Measurements from ENCODE around the gene TMEM94. TPM values are rescaled to one million over a fixed set of nuclear protein-coding genes. Genes with fewer than 3 reads are reported as not detected.

The TMEM94 gene
- total and polyA plus RNA-seq, 2 of the 13 experiments (the other 11 are each of a cell fraction or from before 2014, with no cell fraction given), result 32.6 to 134 TPM

DNA sequence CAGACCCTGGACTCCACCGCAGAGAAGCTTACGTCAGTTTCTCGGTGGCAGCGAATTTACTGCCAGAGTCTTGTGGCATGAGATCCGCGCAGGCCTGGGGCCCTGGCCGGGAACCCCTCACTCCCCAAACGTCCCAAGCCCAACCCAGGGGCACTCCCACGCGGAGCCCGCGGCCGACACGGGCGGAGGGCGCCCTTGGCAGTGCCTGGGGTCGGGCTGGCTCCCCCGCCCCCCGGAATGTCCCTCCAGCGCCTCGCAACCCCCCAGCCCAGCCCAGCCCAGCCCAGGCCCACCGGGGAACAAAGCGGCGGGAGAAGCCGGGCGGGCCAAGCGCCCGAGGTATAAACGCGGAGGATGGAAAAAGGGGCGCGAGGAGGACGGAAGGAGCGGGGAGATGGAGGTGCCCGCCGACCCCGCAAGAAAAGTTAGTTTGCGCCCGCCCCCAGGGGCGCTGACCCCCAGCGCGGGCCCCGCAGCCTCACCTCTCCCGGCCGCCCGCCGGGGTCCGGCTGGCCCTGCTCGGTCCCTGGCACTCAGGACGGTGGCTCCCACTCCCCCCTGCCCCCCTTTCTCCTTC lies 58.6 kb downstream of the TMEM94 start (continued):
- TF ChIP-seq, protein P1, sequence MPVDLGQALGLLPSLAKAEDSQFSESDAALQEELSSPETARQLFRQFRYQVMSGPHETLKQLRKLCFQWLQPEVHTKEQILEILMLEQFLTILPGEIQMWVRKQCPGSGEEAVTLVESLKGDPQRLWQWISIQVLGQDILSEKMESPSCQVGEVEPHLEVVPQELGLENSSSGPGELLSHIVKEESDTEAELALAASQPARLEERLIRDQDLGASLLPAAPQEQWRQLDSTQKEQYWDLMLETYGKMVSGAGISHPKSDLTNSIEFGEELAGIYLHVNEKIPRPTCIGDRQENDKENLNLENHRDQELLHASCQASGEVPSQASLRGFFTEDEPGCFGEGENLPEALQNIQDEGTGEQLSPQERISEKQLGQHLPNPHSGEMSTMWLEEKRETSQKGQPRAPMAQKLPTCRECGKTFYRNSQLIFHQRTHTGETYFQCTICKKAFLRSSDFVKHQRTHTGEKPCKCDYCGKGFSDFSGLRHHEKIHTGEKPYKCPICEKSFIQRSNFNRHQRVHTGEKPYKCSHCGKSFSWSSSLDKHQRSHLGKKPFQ (CRISPR knock-in tag; IDR thresholded peaks at IDR 0.05; ENCODE audit: insufficient replicate concordance), result peak; percentile 77
- TF ChIP-seq MXI1 (IDR thresholded peaks at IDR 0.05; ENCODE audit: borderline replicate concordance, low read depth, low read length) (no peak), RBFOX2 (IDR thresholded peaks at IDR 0.05; ENCODE audit: low read depth, low read length) (peak; percentile 21; the same call in 1 of the 2 replicates), ZFYVE20 (CRISPR knock-in tag; IDR thresholded peaks at IDR 0.05; ENCODE audit: borderline replicate concordance, low read depth) (no peak), KLF13 (CRISPR knock-in tag; IDR thresholded peaks at IDR 0.05) (no peak), ZNF10 (CRISPR knock-in tag; IDR thresholded peaks at IDR 0.05; ENCODE audit: borderline replicate concordance, low read depth) (no peak), ARNTL (CRISPR knock-in tag; IDR thresholded peaks at IDR 0.05) (no peak), THYN1 (CRISPR knock-in tag; IDR thresholded peaks at IDR 0.05; ENCODE audit: borderline replicate concordance, low read depth) (no peak), ZNF256 (CRISPR knock-in tag; conservative IDR thresholded peaks at IDR 0.05) (no peak), YEATS2 (CRISPR knock-in tag; IDR thresholded peaks at IDR 0.05; ENCODE audit: borderline replicate concordance) (no peak), ZC3H13 (CRISPR knock-in tag; IDR thresholded peaks at IDR 0.05) (no peak), TSC22D2 (CRISPR knock-in tag; IDR thresholded peaks at IDR 0.05; ENCODE audit: borderline replicate concordance) (no peak)
- TF ChIP-seq, protein P2, sequence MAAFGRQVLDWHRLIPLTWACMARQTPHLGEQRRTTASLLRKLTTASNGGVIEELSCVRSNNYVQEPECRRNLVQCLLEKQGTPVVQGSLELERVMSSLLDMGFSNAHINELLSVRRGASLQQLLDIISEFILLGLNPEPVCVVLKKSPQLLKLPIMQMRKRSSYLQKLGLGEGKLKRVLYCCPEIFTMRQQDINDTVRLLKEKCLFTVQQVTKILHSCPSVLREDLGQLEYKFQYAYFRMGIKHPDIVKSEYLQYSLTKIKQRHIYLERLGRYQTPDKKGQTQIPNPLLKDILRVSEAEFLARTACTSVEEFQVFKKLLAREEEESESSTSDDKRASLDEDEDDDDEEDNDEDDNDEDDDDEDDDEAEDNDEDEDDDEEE (CRISPR knock-in tag; IDR thresholded peaks at IDR 0.05), result no peak
- TF ChIP-seq, protein P3, sequence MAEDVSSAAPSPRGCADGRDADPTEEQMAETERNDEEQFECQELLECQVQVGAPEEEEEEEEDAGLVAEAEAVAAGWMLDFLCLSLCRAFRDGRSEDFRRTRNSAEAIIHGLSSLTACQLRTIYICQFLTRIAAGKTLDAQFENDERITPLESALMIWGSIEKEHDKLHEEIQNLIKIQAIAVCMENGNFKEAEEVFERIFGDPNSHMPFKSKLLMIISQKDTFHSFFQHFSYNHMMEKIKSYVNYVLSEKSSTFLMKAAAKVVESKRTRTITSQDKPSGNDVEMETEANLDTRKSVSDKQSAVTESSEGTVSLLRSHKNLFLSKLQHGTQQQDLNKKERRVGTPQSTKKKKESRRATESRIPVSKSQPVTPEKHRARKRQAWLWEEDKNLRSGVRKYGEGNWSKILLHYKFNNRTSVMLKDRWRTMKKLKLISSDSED (CRISPR knock-in tag; IDR thresholded peaks at IDR 0.05), result no peak
- TF ChIP-seq, protein P4, sequence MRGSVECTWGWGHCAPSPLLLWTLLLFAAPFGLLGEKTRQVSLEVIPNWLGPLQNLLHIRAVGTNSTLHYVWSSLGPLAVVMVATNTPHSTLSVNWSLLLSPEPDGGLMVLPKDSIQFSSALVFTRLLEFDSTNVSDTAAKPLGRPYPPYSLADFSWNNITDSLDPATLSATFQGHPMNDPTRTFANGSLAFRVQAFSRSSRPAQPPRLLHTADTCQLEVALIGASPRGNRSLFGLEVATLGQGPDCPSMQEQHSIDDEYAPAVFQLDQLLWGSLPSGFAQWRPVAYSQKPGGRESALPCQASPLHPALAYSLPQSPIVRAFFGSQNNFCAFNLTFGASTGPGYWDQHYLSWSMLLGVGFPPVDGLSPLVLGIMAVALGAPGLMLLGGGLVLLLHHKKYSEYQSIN (CRISPR knock-in tag; IDR thresholded peaks at IDR 0.05; ENCODE audit: borderline replicate concordance), result no peak
- TF ChIP-seq, protein P5, sequence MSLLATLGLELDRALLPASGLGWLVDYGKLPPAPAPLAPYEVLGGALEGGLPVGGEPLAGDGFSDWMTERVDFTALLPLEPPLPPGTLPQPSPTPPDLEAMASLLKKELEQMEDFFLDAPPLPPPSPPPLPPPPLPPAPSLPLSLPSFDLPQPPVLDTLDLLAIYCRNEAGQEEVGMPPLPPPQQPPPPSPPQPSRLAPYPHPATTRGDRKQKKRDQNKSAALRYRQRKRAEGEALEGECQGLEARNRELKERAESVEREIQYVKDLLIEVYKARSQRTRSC (CRISPR knock-in tag; IDR thresholded peaks at IDR 0.05; ENCODE audit: low read depth), result no peak
- TF ChIP-seq, protein P6, sequence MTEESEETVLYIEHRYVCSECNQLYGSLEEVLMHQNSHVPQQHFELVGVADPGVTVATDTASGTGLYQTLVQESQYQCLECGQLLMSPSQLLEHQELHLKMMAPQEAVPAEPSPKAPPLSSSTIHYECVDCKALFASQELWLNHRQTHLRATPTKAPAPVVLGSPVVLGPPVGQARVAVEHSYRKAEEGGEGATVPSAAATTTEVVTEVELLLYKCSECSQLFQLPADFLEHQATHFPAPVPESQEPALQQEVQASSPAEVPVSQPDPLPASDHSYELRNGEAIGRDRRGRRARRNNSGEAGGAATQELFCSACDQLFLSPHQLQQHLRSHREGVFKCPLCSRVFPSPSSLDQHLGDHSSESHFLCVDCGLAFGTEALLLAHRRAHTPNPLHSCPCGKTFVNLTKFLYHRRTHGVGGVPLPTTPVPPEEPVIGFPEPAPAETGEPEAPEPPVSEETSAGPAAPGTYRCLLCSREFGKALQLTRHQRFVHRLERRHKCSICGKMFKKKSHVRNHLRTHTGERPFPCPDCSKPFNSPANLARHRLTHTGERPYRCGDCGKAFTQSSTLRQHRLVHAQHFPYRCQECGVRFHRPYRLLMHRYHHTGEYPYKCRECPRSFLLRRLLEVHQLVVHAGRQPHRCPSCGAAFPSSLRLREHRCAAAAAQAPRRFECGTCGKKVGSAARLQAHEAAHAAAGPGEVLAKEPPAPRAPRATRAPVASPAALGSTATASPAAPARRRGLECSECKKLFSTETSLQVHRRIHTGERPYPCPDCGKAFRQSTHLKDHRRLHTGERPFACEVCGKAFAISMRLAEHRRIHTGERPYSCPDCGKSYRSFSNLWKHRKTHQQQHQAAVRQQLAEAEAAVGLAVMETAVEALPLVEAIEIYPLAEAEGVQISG (CRISPR knock-in tag; IDR thresholded peaks at IDR 0.05), result peak; percentile 21; the same call in 1 of the 2 replicates

Measured in HepG2 (cell line).